Fibroblast of gingiva (primary cell): ENCODE data around the gene GPC1.
"Not testable (repeated sequence)": the region's sequence is repeated elsewhere in the genome, so short reads cannot be mapped to it uniquely, and the experiment has no call there.

Experiments
- DNase-seq: peaks from one replicate; pipeline ENCODE4 v3.0.0-alpha.2; 2011; ENCODE audit warnings: low read depth

GPC1 gene, protein sequence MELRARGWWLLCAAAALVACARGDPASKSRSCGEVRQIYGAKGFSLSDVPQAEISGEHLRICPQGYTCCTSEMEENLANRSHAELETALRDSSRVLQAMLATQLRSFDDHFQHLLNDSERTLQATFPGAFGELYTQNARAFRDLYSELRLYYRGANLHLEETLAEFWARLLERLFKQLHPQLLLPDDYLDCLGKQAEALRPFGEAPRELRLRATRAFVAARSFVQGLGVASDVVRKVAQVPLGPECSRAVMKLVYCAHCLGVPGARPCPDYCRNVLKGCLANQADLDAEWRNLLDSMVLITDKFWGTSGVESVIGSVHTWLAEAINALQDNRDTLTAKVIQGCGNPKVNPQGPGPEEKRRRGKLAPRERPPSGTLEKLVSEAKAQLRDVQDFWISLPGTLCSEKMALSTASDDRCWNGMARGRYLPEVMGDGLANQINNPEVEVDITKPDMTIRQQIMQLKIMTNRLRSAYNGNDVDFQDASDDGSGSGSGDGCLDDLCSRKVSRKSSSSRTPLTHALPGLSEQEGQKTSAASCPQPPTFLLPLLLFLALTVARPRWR

DNA sequence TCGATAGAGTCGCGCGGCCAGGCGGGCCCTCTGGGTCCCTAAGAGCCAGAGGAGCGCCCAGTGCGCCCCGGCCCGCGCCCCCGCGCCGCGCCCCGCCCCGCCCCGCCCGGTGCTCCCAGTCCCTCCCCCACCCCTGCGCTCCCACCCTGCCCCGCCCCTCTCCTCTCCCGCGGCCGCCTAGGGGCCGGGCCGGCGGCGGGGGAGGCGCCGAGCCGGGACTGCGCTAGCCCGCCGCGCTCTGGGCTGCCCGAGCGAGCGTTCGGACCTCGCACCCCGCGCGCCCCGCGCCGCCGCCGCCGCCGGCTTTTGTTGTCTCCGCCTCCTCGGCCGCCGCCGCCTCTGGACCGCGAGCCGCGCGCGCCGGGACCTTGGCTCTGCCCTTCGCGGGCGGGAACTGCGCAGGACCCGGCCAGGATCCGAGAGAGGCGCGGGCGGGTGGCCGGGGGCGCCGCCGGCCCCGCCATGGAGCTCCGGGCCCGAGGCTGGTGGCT is at the start of gene GPC1:
Gene GPC1 (plus strand): TSS at position 207 of the 491 bp plus-strand sequence. CDS start 256 bp downstream, at position 463.
- DNase-seq, result peak; percentile 84

DNA sequence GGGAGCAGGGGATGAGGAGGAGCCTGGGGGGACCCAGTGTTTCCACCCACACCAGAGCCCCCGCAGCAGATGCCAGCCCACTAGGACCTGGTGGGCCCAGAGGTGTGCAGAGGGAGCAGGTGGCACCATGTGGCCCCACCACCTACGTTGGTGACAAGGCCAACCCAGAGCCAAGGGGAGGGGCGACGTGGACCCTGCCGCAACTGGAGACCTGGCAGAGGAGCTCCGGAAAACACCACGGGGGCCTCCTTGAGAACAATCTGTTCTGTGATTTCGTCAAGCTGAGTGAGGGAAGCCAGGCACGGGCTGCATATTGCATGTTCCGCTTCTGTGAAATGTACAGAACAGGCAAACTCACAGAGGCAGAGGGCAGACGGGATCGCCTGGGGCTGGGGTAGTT is 49.1 kb upstream of the GPC1 start:
- no peak for DNase-seq

DNA sequence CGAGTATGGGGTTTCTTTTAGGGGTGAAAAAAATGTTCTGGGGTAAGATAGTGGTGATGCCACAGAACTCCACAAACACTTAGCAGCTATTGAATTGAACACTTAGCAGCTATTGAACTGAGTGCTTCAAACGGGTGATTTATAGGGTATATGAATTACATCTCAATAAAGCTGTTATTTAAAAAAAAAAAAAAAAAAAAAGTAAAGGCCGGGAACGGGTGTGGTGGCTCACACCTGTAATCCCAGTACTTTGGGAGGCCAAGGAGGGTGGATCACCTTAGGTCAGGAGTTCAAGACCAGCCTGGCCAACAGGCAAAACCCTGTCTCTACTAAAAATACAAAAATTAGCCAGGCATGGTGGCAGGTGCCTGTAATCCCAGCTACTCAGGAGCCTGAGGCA is 48.7 kb upstream of the GPC1 start:
- DNase-seq, result not testable (repeated sequence)

DNA sequence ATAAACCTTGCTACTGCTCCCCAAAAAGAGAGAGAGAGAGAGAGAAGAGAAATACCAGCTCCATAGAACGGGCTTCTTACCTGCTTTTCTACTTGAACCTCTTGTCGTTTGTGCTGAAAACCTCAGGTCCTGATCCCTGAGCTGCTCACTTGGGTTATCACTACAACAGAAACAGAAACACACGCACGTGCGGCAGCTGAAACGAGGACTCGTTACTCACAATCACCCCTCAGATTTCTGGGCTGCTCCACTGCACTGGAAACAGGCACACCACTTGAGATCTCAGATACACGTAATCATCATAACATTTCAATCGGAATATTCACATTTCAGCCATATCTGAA is 48.2 kb upstream of the GPC1 start:
- DNase-seq, result no peak

DNA sequence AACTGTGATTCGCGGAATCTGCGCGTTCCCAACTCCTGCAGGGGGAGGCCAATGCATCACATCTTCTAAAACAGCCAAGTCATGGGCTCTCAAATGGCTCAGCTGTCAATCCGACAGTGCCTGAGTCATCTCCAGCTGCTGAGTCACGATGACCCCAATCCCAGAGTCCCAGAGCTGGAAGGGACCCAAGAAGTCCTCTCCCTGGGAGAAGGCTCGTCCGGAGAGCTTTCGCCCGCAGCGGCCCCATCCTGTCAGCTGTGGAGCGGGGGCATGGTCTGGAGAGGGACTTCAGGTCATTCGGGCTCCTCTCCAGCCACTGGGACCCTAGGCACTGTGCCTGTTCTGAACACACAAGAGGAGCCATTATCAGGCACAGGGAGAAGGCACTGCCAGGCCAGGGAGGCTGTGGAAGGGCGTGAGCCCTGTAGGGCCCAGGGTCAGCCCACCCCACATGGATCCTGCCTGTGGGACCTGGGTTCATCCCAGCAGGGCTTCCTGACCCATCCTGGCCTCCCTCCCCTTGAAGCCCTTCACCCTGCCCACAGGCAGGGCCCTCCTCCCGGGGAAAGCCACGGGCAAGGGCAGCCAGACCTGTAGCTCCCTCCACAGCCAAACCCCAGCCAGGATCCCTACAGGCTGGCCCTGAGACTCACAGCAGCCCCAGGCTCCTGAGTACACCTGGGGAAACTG is 47.6 kb upstream of the GPC1 start:
- DNase-seq, result peak; percentile 95

DNA sequence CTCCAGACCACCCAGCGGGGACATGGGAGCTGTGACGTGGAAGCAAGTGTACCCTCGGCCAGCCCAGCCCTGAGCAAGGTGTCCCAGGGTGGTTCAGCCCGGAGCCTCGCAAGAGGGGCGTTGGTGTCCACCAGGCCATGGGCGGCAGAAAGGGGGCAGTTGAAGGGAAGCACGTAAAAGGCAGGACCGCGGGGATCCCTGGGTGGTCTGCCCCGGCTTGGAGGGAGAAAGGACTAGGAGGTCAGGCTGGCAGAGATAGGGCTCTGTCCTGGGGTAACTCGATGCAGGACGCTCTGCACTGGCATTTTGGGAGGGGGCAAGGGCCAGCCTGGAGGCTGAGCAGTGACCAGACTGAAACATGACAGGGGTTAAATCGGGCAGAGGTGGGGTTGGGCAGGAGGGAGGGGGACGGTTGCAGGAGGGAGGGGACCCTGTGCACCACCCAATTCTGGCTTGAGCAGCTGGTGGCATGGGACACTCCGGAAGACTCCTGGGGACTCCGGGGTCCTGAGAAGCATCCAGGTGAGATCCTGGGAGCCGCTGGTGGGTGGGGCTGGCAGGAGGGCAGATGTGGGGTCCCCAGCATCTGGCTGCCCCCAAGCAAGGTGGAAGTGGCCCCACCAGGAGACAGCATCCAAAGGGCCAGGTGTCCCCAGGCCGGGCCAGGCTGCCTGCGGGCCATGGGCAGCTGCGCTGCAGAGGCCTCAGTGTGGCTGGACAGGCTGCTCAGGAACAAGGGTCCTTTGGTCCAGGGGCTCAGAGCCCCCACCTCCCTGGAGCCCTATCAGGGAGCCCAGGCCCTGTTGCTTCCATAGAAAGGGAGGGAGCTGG is 46.8 kb upstream of the GPC1 start:
- DNase-seq, result no peak

DNA sequence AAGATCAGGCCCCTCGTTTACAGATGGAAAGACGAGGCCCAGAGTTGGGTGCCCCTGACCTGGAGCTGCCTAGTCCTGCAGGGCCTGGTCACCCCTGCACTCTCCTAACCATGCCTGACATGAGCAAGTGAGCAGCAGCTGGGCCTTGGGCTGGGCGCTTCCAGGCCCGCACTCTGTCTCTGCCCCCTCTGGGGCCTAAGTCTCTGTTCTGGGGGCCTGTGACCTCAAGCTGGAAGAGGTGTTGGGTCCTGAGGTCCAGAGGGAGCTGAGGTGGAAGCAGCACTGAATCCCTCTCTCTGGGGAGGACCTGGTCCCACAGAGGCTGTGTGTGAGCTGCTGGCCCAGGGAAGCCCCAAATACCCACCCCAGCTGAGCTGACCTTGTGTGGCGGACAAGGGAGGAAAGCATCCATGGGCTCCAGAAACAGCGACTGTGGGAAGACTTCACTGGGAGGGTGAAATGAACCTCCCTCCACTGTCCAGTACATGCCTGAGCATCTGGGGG is 46.1 kb upstream of the GPC1 start:
- DNase-seq, result no peak

DNA sequence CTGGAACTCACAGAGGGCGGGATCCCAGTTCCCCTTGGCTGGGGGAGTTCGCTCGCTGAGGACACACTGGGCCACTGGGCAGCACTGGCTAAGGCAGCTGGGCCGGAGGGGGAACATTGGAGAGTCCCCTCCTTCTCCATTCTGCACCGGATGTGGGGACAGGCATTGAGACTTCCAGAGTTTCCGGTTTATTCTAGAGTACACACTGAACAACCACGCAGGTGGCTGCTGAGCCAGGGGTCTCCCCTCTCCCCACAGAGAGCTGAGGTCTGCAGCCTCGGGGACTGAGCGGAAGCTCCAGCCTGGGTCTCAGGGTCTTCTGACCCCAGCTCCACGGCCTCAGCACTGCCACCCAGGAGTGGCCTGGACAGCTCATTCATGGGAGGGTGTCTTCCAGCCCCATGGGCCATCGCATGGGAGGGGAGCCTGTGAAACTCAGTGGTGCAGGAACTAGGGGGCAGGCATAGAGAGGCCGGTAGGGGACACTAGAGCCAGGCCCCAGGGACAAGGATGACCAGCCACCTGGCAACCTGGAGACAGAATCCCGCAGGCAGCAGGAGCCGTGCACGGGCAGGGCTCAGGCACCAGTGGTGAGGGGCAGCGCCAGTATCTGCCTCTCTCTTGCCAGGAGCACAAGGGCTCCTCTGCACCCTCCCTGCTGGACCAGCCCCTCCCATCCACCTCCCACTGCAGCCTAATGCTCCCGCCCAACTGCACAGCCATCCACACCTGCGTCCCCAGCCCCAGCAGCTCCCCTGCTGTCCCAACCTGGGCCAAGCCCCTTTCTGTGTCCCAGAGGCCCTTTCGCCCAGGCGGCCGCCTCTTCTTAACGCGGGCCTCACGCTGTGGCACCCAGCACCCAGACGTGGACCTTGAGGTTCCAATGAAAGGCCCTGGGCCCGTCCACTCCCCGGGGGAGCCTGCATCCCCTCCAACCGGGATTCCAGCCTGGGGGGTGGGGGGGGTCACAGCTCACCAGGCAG is 45.1 kb upstream of the GPC1 start:
- DNase-seq, result no peak

DNA sequence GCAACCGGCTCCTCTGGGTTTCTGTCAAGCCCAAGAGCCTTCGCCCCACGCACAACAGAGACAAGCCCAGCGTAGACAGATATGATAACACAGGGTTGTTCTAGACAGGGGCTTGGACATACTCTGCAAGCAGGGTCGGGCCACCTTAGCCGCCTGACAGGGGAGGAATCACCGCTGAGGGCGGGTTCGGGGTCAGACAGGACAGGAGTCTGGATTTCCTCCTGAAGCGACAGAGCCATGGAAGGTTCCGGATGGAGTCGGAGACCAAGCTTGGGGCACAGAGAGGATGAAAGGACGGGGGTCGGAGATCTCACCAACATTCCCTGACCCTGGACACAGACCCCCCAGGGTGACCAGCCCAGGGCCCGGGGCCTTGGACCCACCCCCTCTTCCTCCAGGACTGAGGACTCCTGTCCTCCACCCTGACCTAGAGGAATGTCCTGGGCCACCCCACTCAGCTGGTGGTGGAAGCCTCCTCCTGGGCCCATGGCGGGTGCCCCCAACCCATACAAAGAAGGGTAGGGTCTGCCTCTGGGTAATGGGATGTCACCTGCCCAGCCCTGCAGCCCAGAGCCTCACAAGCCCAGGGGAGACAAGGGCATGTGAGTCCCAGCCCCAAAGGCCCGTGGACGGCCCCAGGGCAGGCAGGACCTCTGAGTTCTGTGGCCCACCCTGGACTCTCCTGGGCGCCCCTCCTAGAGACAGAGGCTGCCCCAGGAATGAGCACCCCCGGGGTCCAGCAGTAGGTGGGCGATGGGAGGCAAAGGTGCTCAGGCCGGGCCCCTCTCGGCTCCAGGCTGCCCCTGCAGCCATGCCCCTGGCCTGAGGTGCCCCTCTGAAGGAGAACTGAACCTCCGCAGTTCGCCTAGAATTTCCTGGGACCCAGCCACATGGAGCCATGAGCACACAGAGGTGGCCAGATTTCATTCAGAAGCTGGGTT is 44.1 kb upstream of the GPC1 start:
- DNase-seq, result no peak

DNA sequence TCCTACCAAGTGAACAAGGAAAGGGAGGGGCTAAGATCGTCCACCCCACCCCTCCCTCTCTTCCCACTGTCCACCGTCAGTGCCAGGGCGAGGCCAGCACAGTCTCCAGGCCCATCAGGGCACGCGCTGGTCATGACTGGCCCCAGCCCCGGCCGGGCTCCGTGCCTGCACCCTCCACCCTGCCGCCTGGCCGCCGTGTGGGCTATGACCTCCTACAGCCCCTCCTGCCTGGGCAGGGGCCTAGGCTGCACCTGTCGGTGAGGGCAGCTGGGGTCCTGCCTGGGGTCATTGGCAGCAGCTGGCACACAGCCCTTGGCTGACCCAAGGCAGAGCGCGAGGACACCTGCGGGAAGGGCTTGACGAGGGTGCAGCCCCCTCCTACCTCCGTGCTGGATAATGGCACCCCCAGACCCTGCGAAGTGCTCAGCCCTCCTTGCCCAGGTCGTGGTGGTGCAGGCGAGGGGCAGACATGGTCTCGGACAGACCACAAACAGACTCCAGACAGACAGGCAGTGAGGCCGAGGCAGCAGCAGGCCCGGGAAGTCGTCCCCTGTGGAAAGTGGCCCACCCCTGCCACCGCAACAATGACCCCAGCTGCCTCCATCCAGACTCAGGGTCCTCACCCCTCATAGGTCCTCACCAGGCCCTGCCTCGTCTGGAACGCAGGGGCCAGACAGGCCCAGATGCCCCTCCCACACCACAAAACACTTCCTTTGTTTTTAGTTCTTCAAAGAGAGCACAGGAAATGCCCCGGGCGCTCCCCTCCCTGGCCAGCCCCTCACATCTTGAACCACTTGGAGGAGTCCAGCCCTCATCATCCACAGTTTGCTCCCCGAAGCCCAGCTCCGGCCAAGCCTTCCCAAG is 43.1 kb upstream of the GPC1 start:
- DNase-seq, result peak; percentile 48

DNA sequence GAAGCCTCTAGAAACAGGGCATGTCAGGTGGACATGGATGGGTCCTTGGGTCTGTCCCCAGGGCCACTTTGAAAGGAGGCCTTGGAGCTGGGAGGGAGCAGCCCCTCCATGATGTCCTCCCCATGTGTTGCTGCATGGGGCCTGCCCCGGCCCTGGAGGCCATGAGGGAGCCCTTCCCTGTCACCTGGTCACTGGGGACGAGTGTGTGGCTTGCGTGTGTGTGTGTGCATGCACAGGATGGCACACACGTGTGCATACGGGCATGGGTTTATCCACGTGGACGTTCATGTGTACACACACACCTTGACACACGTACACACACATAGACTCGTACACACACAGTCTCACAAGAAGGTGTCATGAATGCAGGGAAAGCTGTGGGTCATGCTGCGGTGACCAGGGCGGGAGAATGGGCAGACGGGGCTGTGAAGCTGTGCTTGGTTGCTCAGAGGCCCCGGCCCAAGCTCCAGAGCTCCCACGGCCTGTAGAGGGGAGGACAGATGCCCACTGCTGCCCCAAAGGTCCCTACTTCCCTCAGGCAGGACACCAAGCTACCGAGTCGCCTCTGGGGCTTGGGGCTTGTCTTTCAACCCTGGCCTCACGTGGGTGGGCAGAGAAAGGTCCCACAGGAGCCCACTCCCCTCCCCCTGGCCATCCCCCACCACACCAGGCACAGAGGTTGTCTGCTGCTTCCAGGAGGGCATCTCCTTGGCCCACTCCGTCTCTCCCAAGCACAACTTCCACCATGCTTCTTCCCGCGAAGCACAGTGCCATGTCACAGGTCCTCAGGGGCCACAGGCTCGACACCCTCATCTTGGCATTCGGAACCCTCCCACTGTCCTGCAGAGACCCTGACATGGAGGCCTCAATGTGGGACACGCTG is 42.3 kb upstream of the GPC1 start:
- no peak for DNase-seq

DNA sequence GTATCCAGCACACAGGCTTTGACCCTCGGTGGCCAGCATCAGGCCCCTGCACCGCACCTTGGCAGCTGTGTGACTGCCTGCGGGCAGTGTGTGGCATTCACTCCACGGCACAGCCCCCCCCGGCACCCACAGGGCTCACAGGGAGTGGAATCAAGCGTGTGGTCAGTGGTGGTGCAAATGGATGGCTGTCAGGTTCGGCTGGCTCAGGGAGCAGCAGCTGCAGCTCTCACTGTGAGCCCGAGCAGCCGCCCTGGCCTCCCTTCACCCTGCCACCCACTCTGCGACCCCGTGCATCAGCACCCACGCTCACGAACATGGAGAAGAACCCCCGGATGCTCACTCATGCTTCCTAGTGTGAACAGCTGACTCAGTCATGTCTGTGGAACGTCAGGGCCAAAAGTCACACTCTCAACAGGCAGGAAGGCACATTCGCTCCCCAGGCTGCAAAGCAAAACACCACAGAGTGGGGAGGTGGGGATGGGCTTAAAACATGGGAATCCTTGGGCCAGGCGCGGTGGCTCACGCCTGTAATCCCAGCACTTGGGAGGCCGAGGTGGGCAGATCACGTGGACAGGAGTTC is 41.5 kb upstream of the GPC1 start:
- no peak for DNase-seq

DNA sequence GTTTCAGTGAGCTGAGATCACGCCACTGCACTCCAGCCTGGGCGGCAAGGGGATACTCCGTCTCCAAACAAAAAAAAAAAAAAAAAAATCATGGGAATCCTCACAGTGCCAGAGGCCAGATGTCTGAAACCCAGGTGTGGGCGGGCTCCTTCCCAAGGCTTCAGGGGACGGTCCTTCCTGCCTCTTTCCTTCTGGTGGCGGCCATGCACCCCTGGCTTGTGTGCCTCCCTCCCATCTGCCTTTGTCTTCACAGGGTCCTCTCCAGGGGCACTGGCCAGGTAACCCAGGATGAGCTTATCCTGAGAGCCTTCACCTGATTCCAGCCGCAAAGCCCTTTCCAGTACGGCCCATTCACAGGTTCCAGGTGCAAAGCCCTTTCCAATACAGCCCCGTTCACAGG is 40.9 kb upstream of the GPC1 start:
- DNase-seq, result no peak

DNA sequence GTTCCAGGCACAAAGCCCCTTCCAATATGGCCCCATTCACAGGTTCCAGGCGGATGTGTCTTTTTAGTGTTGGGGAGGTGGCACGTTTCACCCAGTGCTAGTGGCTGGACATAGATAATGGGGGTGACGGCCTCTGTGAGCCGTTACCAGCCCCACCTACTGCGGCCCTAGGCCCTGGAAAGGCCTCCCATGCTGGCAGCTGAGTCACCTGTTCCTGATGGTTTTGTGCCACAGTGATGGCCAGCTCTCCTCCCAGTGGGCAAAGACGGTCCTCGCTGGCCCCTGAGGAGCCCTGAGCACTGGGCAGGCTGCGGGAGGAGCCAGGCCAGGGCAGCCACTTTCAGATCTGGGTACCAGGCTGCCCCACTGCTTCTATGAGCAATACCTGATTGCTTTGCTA is 40.0 kb upstream of the GPC1 start:
- no peak for DNase-seq

DNA sequence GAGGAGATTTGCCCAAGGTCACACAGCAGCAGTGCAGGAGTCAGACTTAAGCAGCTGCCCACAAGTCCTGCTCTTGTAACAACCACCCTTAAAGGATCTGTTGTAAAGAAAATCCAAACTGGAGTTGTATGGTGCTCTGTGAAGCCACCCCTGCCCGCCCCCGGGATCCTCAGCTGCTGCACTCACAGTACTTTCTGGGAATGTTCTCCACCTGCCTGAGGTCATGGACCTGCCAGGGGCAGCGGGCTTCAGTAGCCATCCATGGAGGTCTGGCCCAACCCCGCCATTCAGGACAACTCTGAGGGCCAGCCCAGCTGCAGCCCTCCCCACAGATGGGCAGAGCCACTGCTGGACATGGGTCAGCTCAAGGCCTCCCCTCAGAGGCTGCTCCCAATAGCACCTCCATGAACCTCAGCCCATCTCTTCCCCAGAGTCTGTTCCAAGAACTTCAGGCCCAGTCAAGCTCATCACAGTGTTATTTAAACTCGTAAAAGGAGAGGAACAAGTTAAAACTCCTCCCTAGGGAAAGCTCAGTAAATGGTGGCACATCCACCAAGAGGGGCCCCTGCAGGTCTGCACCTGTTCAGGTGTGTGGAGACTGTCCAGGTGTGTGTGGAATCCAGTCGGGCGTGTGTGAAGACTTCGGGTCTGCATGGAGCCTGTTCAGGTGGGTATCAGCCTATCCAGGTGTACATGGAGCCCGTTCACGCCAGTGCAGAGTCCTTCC is 39.4 kb upstream of the GPC1 start:
- no peak for DNase-seq
